Renal pelvis (tissue), 4 donors: ENCODE data around the gene CPNE5. TPM values are rescaled to one million over a fixed set of nuclear protein-coding genes. Genes with fewer than 3 reads are reported as not detected.

Experiments used
- DNase-seq: peaks from one replicate; pipeline ENCODE4 v3.0.0-alpha.2; 2013
- polyA plus RNA-seq, 3 donors: library from polyadenylated mRNA; unstranded; fragments of 120-200 nt; gene quantifications; one replicate each; pipeline ENCODE4 v1.2.1, GENCODE V29; 2013; ENCODE audit not compliant: insufficient read length in 3 of 3

CPNE5 gene
- polyA plus RNA-seq, 3 donors: 12.3 to 14.1 (median 12.6) TPM

DNA sequence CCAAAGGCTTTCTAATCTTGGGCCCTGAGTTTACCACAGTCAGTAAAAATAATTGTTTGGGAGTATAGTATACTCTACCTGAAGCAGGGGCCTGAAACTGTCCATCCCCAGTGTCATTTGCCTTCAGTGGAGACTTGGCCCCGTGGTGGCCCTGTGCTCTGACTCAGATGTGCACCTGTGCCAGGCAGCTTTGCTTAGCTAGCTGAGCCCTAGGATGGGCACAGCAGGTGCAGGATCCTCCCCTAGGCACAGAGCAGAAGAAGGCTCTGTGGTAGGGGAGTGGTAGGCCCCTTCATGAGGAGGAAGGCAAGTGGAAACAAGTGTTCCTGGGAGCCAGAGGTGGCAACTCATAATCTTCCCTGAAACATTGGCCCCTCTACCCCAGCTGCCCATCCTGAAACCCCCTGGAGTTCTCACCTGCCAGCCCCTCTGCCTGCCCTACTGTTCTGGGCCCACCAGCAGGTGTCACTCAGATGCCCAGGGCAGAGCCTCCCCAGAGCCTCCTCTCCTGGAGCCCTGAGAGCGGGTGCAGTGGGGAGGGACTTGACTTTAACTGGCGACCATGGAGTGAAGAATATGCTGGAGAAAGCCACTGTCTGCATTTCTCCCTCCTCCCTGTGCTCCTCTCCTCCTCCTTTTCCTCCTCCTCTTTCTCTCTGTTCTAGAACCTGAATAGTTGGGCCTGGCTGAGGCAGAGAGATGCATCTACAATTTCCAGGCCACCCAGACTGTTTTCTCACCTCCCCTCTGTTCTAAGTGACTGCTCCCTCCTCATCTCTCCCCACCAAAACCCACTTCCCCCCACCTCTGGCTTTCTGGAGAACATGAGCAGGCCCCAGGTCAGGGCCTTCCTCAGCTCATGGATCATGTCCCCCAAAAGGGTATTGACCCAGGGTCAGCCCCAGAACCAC lies 2.9 kb downstream of the CPNE5 start:
- no peak for DNase-seq

DNA sequence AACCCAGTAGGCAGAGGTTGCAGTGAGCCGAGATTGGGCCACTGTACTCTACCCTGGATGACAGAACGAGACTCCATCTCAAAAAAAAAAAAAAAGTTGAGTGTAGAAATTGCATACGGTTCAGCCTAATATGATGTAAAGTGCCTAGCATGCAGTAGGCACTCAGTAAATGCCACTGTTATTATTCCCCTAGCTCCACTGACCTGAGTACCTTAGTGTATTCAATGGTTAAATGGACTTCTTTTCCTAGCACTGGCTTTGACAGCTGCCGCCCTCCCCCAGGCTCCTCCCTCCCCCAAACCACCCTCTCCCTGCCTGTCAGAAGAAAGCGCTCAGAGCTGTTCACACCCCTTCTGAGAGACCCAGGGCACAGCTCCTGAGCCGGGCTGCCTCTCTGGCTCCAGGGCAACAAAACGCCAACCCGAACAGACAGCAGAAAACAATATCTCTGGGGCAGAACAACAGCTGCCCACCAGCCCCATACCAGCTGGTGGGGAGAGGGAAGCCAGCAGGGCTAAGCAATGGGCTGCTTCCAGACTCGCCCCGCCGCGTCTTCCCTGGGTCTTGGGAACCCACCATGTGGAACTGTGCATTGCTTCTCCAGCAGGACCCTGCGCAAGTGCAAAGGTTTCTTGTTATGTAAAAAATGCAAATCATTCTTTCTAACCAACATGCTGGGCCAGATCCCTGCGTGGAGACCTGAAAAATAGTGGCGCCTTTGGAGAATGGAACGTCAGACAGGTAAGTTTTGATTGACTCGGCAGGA lies 4.5 kb downstream of the CPNE5 start:
- DNase-seq: no peak

DNA sequence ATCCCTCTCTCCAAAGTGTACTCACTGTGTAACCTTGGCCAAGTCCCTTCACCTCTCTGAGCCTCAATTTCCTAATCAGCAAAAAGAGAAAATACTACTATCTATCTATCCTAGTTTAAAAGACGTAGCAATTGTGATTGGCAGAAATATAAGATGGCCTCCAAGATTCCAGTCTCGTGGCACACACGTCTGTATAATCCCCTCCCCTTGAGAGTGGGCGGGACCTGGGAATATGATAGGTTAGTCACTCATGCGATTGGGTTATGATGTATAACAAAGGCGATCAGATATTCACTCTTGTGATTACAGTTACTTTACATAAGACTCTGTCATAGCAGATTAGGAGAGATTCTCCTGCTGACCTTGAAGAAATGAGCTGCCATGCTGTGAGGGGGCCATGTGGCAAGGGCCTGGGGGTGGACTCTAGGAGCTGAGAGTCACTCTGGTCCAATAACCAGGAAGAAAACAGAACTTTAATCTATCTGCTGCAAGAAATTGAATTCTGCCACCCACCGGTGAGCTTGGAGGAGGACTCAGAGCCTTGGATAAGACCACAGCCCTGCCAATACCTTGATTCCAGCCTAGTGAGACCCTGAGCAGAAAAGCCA lies 6.0 kb downstream of the CPNE5 start:
- no peak for DNase-seq

DNA sequence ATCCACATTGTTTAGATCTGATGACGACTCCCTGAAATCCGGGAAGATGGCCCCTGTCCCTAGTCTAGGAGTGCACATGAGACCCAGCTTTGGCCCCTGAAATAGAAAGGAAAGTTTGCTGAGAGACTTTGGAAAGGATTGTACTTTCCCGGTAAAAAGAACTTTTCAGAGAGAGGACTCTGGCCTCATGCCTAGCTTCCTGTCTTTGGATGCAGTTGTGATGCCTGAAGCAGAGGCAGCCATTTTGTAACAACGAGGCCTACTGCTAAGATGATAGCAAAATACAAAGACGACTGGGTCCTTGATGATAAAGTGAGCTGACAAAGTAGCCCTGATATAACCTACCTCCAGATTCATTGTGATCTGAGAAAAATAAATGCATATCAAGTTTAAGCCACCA lies 6.9 kb downstream of the CPNE5 start:
- no peak for DNase-seq

DNA sequence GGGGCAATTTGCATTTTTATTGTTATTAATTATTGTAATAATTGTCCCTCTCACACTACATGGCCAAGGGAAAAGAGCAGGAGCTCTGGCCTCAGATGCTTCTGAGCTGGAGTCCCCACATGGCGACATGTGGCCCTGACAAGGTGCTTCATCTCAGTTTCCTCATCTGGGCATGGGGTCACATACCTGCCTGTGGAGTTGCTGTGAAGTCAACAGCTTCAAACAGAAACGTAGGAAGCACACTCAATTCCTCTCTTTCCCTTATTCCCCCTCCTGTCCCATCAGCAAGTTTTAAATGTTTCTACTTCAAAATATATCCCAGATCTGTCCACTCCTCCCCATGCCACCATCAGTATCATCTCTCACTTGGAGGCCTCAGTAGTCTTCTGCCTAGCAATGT lies 8.7 kb downstream of the CPNE5 start:
- DNase-seq: no peak

DNA sequence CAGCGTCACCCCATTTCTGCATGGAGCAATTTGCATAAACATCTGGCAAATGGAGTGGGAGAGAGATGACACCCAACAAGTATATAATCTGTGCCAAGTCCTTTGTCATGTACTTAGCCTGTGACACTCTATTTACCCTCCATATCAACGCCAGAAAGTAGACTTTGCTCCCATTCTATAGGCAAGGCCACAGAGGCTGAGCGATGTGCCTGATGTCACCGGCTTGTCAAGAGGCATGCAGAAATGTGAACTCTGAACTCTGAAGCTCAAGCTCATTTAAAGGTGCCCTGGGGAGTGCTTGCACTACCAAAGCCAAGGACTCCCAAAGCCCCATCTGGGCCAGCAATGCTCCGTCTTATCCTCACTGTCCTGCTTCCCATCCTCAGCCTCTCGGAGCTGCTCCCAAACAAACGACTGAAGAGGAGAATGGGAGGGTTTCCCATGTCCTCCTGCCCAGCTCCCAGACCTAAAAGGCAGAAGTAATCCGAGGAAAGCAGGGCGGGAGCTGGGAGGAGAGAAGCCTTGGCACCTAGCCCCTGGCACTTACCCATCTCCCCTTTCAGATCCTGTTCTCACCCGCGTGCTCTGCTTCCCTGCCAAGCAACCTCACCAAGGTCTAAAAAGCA lies 9.2 kb downstream of the CPNE5 start:
- DNase-seq: no peak

DNA sequence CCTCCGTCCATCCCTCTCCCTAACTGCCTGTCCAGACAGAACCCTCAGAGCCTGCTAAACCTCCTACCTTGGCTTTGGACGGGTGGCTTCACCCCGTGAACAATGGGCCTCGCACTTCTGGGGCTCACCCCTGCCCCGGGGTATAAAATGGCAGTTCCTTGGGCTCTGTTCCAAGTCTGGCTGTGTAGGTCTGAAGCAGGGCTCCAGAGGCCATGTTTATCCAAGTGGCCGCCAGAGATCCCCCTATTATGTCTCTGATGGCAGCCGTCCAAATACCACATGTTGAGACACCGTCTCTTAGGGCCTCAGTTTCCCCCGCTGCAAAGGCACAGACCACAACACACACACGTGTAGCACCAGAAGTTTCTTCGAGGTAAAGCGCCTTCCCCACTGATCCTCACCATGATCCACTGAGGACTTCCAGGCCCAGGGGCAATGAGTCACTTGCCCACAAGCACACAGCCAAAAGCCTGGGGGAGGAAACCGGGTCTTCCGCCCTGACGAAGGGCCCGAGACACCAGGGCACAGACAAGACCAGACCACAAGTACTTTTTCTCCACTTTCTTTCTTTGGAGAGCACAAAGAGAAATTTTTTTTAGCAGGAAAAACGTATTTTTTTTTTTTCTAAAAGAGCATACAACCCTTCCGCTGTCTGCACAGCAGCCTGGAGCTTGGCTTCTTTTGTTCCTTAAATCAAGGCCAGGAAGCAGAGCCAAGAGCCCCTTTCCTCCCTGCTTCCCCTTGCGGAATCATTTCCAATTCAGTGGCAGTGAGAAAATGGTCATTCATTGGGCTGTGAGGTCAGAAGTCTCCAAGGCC lies 11.8 kb downstream of the CPNE5 start:
- DNase-seq: no peak

DNA sequence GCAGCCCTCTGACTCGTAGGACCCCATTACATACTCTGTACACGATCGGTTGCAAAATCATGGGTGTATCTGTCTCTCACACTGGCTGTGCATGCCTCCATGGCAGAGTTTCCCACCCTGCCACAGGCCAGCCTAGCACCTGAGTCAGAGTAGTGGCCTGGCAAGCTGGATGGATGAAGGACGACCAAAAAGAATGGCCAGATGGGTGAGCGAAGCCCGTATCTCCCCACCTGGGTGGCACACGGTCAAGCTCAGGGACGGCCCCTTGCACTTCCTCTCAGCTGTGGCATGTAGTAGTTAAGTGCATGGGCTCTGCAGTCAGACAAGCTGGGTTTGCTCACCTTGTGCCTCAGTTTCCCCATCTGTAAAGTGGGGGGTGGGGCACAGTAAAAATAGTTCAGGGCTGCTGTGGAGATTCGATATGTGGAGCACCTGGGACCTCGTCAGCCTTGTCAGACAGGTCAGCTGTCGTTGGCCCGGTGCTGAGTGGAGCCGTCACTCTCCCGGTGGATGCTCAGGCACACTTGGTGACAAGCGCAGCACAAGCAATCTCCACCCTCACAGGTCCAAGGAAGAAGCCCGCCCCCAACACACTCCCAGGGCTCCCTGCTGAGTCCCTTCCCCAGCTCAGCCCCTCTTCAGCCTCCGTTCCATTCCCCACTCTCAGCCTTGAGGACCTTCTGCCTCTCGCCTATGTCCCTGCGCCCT lies 12.6 kb downstream of the CPNE5 start:
- no peak for DNase-seq

DNA sequence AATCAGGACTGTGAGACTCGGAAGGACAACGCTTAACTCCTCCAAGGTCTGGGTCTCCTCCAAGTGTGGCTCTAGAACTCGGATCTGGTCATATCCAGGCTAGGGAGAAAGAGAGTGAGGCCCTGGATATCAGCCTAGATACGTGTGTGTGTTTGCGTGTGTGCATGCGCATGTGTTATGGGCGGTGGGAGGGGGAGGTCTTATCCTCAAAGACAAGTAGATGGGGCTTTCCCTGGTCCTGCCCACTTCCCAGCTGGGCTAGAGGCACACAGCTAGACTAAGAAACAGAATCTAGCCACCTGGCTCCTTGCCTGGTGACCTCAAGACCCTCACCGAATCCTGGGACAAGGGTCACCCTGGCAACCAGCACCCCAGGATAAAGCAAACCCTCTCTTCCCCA lies 13.2 kb downstream of the CPNE5 start:
- no peak for DNase-seq

DNA sequence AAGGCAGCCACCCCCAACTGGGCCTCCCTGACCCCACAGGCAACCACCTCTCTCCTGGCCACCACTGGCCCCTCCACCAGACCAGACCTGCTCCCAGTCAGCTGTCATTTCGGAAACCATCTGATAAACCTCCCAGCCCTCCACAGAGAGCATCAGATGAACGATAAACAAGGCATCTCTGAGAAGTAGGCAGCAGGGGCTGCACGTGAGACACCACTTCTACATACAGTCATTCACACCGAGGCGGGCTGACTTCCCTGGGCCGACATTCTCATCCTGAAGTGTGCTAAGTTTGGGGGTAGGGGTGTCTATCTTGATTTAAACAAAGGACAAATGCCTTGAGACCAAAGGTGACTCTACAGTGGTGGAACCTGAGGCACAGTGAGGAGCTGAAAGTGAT lies 13.8 kb downstream of the CPNE5 start:
- DNase-seq: no peak

DNA sequence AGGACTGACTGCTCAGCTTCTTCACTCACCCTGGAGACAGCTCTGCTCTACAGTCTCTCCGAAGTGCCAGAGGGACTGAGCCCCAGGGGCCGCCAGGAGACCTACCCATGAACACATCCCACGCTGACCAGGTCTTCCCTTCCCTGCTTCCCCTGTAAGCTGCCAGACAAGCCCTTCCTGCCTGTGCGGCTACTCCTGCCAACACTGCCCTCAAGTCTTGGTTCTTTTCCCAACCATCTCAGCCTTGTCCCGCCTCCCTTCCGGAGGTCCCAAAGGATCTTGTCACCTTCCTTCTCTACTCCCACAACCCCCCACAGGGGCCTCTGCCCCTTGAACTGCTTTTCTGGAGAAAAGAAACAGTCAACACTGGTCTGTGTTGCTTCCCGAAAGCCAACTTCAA lies 15.0 kb downstream of the CPNE5 start:
- DNase-seq: no peak

DNA sequence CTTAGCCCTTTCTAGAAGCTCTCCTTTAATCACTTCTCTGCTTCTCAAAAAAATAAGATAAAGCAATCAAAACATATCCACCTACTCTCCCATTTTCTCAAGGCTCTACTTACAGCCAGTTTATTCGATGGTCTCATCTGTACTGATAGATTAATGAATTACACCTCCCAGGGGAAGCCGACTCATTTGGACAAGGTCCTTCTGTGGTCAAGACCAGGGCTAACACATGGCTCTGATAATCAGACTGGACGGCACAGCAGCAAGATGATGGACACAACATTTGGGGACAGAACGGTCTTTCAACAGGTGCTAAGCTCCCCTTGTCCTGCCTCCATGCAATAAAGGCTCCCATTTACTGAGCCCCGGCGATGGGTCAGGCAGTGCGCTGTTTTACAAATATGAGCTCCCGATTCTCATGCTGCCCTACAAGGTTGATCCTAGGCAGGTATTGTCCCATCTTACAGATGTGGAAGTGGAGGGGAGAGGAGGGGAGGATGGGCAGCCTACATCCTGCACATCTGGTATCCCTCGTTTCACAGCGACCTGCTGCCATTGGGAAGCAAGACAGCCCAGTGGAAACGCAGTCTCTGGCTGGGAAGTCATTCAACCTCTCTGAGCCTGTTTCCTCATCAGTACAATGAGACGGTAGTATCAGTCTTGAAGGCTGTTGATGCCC lies 15.7 kb downstream of the CPNE5 start:
- no peak for DNase-seq

DNA sequence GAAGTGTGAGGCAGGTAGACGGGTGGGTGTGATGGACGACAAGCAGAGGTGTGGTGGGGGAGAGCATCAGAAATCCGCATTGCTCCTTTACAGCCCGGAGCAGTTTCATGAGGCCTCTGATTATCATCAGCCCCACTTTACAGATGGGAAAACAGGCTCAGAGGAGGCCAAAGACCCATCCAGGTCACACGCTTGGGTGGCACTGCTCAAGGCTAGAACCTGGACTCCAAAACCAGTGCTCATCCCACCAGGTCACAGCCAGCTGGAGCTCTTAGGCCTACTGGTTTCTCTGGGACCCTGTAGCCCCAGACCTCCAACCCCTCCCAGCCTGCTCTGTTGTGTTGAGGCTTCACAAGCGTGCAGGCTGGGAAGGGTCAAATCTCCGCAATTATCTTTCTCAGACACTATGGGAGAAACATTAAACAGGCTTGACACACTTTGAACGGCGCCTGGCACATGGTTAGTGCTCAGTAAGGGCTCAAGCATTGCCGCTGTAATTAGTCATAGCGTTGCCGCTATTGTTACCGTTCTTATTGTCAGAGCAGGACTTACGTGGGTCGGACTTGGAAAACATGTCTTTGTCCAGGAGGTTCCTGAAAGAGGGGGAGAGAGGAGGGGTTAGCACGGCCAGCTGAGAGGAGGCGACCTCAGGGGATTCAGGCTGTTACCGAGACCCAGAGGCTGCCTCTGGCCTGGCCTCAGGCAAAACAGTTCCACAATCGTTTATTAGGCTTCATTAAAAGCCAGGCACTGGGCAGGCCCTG lies 16.6 kb downstream of the CPNE5 start:
- DNase-seq: no peak

DNA sequence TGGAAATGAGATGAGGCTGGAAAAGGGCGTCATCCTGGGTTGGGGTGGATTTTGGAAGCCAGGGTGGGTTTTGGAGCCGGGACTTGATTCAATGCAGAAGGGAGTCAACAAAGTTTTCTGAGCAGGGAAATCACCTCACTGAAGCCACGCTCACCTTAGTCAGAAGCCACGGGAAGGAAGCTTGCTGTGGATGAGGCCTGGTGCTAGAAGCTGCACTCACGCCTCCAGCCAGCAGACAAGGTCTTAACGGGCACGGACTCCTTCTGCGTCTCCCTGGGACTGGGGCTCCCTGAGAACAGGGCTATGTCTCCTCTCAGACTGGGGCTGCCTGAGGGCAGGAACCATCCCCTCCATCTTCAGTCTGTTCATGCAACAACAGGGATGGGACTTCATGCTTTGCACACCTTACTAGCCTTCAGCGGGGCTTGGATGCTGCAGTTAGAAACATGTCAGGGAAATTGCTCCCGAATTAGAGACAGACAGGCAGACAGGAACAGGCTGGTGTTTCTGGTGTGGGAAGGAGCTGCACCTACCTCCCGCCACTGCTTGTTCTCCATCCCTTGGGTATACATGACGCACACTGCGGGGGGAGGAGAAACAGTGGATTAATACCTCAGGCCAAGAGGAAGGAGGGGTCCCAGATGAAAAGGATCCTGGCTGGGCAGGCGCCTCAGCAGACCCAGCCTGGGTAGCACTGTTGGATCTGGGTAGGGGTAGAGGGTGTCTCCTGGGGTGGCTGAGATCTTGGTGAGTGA lies 17.5 kb downstream of the CPNE5 start:
- no peak for DNase-seq

DNA sequence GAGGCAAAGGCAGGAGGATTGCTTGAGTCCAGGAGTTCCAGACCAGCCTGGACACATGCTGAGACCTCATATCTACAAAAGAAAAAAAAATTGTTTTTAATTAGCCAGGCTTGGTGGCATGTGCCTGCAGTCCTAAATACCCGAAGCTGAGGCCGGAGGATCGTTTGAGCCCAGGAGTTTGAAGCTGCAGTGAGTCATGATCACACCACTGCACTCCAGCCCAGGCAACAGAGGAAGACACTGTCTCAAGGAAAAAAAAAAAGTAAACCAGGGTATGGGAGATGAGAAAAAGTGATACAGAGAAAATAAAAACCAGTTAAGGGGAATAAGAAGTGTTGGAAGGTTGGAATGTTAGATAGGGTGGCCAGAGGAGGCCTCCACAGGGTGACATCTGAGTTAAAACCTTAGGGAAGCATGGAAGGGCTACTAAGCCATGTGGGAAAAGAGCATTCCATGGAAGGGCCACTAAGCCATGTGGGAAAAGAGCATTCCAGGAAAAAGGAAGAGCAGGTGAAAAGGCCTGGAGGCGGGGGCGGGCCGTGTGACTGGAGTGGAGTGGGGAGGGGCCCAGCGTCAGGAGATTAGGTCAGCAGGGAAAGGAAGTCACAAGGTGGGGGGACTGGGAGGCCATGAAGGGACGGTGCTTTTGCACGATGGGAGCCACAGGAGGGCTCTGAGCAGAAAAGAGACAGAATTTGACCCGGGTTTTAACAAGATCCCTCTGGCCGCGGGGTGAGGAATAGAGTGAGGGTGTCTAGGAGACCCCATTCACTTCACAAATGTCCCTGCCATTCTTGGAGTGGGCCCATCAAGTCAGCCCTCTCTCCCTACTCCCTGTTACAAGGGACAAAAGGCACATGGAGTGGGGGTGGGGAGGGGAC lies 18.3 kb downstream of the CPNE5 start:
- DNase-seq: no peak

DNA sequence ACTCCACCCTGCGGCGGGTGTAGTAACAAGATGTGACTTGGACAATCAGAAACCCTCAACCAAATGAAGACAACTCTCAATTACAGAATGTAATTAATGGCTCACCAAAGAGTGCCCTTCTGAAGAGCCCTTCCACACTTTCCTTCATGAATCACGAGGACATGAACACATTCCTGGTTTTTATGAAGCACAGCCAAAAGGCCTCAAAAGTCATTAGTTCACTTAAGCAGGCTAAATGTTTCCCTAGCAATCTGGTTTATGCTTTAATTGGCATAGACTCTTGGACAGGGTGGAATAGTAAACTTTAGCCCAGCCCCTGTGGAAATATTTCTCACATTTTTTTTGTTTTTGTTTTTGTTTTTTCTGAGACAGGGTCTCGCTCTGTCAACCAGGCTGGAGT lies 20.5 kb downstream of the CPNE5 start:
- no peak for DNase-seq

DNA sequence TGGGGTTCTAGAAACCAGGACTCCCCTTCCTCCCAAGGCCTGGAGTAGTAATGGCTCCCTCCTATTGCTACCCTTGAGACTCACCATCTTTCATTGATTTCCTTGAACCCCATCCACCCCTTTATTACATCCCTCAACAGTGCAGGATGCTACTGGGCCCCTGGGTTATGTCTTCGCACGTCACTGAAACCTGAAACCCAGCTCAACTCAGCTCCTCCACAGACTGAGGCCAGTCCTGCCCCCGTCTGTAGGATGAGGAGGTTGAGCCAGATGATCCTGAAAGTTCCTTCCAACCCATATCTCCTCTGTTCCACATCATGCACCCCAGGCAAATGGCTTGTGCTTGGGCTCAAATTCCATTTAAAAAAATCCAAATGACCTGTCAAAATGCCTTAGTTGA lies 21.4 kb downstream of the CPNE5 start:
- DNase-seq: no peak
